HCT116 (cell line): ENCODE measurements around the gene NELL1. TPM values are rescaled to one million over a fixed set of nuclear protein-coding genes. Genes with fewer than 3 reads are reported as not detected.

ENCODE experiments used
- ATAC-seq: fragments of 200-7000 bp; cut with Tn5 transposase; 2 replicates; pipeline ENCODE4 v1.9.1; 2020; ENCODE audit warnings: mild to moderate bottlenecking, moderate library complexity
- BruUV-seq: library from RNA; stranded (reverse); fragments of 400-500 nt; replicated peaks from 2 replicates; lab custom pipeline; 2021; lab: Mats Ljungman, UMichigan
- CTCF ChIA-PET: fragments of 300-600 bp; sonication (Branson Sonifier 250); formaldehyde crosslinking; loops from one replicate; lab custom pipeline; 2021; ENCODE audit warnings: antibody characterized with exemption; lab: Charles Lee
- POLR2A ChIA-PET: fragments of 300-600, 350-600 bp; sonication (Branson Sonifier 250); formaldehyde crosslinking; loops from one replicate; lab custom pipeline; 2021; ENCODE audit warnings: antibody characterized with exemption; lab: Charles Lee
- RAD21 ChIA-PET, 2 experiments: fragments of 300-600 bp; sonication (Branson Sonifier 250); formaldehyde crosslinking; loops; one replicate each; lab custom pipeline; 2023; ENCODE audit warnings: low total read pairs in 2 of 2; ENCODE audit not compliant: uncharacterized antibody in 2 of 2, unreplicated experiment in 2 of 2, low non-redundant PET in 1 of 2; lab: Charles Lee
- DNase-seq: peaks from one replicate; pipeline ENCODE4 v3.0.0-alpha.2; 2010; ENCODE audit warnings: low read depth, low spot score
- H2AFZ ChIP-seq: fragments of 200-600 bp; shearing (Covaris generic), sonication (generic); 2 replicates; pipeline ENCODE4 v1.6.1; 2017; ENCODE audit warnings: low read depth, mixed run types, mixed read lengths, antibody characterized with exemption, low read length; ENCODE audit not compliant: poor library complexity, severe bottlenecking
- H3K27ac ChIP-seq: 2 replicates; pipeline ENCODE4 v1.5.1; 2012; ENCODE audit warnings: low read depth, low read length
- H3K27me3 ChIP-seq: fragments of 200-600 bp; sonication (generic); 2 replicates; pipeline ENCODE4 v1.6.1; 2016; ENCODE audit warnings: mixed run types, low read length, mixed read lengths; ENCODE audit not compliant: insufficient read depth
- H3K36me3 ChIP-seq, 2 experiments: fragments of 200-500 bp in 1 of 2; fragments of 200-600 bp in 1 of 2; sonication (Bioruptor generic) in 1 of 2; sonication (generic) in 1 of 2; 2 replicates each; pipeline versions ENCODE4 v1.5.1 to v1.6.1; 2014 to 2016; ENCODE audit warnings: low read length in 2 of 2, inconsistent platforms in 1 of 2, mixed read lengths in 1 of 2, mixed run types in 1 of 2; ENCODE audit not compliant: insufficient read depth in 2 of 2, control insufficient read depth in 1 of 2
- H3K4me1 ChIP-seq, 2 experiments: fragments of 200-600 bp in 1 of 2; sonication (generic) in 1 of 2; 2 replicates each; pipeline versions ENCODE4 v1.5.1 to v1.6.1; 2012 to 2017; ENCODE audit warnings: low read length in 2 of 2, inconsistent platforms in 1 of 2, mild to moderate bottlenecking in 1 of 2, mixed read lengths in 1 of 2, mixed run types in 1 of 2, moderate library complexity in 1 of 2; ENCODE audit not compliant: insufficient read depth in 2 of 2, control insufficient read depth in 1 of 2
- H3K4me2 ChIP-seq: fragments of 200-600 bp; sonication (generic); 2 replicates; pipeline ENCODE4 v1.6.1; 2017; ENCODE audit warnings: mixed run types, low read length, mixed read lengths
- H3K4me3 ChIP-seq, 2 experiments: fragments of 200-600 bp in 1 of 2; sonication (generic) in 1 of 2; replicated peaks in 1 of 2; 2 replicates each; pipeline ENCODE4 v1.5.1; 2011 to 2016; ENCODE audit warnings: low read length in 2 of 2, control low read depth in 1 of 2, low read depth in 1 of 2, mild to moderate bottlenecking in 1 of 2, mixed read lengths in 1 of 2, mixed run types in 1 of 2
- H3K79me2 ChIP-seq: fragments of 200-600 bp; sonication (generic); 2 replicates; pipeline ENCODE4 v1.6.1; 2017; ENCODE audit warnings: mild to moderate bottlenecking, mixed run types, low read length, moderate library complexity, mixed read lengths; ENCODE audit not compliant: insufficient read depth
- H3K9ac ChIP-seq: fragments of 200-600 bp; sonication (generic); 2 replicates; pipeline ENCODE4 v1.6.1; 2016; ENCODE audit warnings: low read length, mixed read lengths
- H3K9me2 ChIP-seq: fragments of 200-600 bp; sonication (generic), shearing (Covaris generic); 2 replicates; pipeline ENCODE4 v1.6.1; 2017; ENCODE audit warnings: mixed run types, mild to moderate bottlenecking, moderate library complexity; ENCODE audit not compliant: insufficient read depth
- H3K9me3 ChIP-seq, 2 experiments: fragments of 200-500 bp in 1 of 2; fragments of 200-600 bp in 1 of 2; sonication (Bioruptor generic) in 1 of 2; sonication (generic) in 1 of 2; 2 replicates each; pipeline ENCODE4 v1.6.1; 2014 to 2017; ENCODE audit warnings: low read length in 2 of 2, mixed read lengths in 2 of 2, inconsistent platforms in 1 of 2, low read depth in 1 of 2, mild to moderate bottlenecking in 1 of 2, mixed run types in 1 of 2, moderate library complexity in 1 of 2; ENCODE audit not compliant: control insufficient read depth in 1 of 2, insufficient read depth in 1 of 2
- H4K20me1 ChIP-seq: fragments of 200-600 bp; sonication (generic), shearing (Covaris generic); 2 replicates; pipeline ENCODE4 v1.6.1; 2017; ENCODE audit warnings: mixed run types, mild to moderate bottlenecking, moderate library complexity; ENCODE audit not compliant: insufficient read depth
- CBX3 ChIP-seq: IDR thresholded peaks from 2 replicates; pipeline ENCODE4 v1.6.1; 2012; ENCODE audit warnings: low read depth
- EGR1 ChIP-seq: IDR thresholded peaks from 2 replicates; pipeline ENCODE4 v1.6.1; 2012; ENCODE audit warnings: low read depth
- ELF1 ChIP-seq: IDR thresholded peaks from 2 replicates; pipeline ENCODE4 v1.6.1; 2012; ENCODE audit warnings: low read depth, borderline replicate concordance
- EZH2 ChIP-seq: fragments of 200-600 bp; sonication (generic); IDR thresholded peaks from 2 replicates; pipeline ENCODE4 v1.6.1; 2017; ENCODE audit warnings: antibody characterized with exemption, mixed run types
- EZH2phosphoT487 ChIP-seq: fragments of 200-600 bp; IDR thresholded peaks from 2 replicates; pipeline ENCODE4 v1.6.1; 2018; ENCODE audit warnings: antibody characterized with exemption, borderline replicate concordance
- FOSL1 ChIP-seq: IDR thresholded peaks from 2 replicates; pipeline ENCODE4 v1.6.1; 2012; ENCODE audit warnings: low read depth
- JUND ChIP-seq: IDR thresholded peaks from 2 replicates; pipeline ENCODE4 v1.6.1; 2012
- POLR2AphosphoS5 ChIP-seq: IDR thresholded peaks from 2 replicates; pipeline ENCODE4 v1.6.1; 2011; ENCODE audit warnings: mild to moderate bottlenecking, low read depth, low read length, moderate library complexity
- RAD21 ChIP-seq: IDR thresholded peaks from 2 replicates; pipeline ENCODE4 v1.6.1; 2012; ENCODE audit warnings: low read depth, mild to moderate bottlenecking
- SP1 ChIP-seq: IDR thresholded peaks from 2 replicates; pipeline ENCODE4 v1.6.1; 2012; ENCODE audit warnings: low read depth
- SRF ChIP-seq: IDR thresholded peaks from 2 replicates; pipeline ENCODE4 v1.6.1; 2012; ENCODE audit warnings: low read depth
- TCF7L2 ChIP-seq: IDR thresholded peaks from 2 replicates; pipeline ENCODE4 v1.7.0; 2011; ENCODE audit warnings: borderline replicate concordance, inconsistent platforms; ENCODE audit not compliant: insufficient read depth, insufficient read length; ENCODE audit errors: extremely low read depth
- YY1 ChIP-seq: IDR thresholded peaks from 2 replicates; pipeline ENCODE4 v1.6.1; 2011; ENCODE audit warnings: low read length, low read depth, moderate library complexity, mild to moderate bottlenecking; ENCODE audit not compliant: insufficient replicate concordance; ENCODE audit errors: extremely low read depth
- ZNF274 ChIP-seq: fragments of 200-500 bp; sonication (Bioruptor generic); IDR thresholded peaks from 2 replicates; pipeline ENCODE4 v1.6.1; 2014; ENCODE audit warnings: mild to moderate bottlenecking, low read depth, low read length, inconsistent platforms
- intact Hi-C: fragments of 100-400 bp; cut with micrococcal nuclease; formaldehyde crosslinking; loops from 2 replicates; pipeline ENCODE4 v1.10.0; 2022
- total RNA-seq: library from RNA; stranded (reverse); gene quantifications from one replicate; pipeline ENCODE4 v1.2.1, GENCODE V29; 2021; ENCODE audit not compliant: unreplicated experiment
- TF ChIP-seq, protein P1 (sequence below): IDR thresholded peaks from 2 replicates; pipeline ENCODE4 v1.6.1; 2012
- TF ChIP-seq, protein P2 (sequence below): IDR thresholded peaks from 2 replicates; pipeline ENCODE4 v1.6.1; 2012
- TF ChIP-seq, protein P3 (sequence below): IDR thresholded peaks from 2 replicates; pipeline ENCODE4 v1.6.1; 2012; ENCODE audit warnings: low read depth

Gene NELL1
- total RNA-seq, 1 experiment from 2014 or later, result not detected

DNA sequence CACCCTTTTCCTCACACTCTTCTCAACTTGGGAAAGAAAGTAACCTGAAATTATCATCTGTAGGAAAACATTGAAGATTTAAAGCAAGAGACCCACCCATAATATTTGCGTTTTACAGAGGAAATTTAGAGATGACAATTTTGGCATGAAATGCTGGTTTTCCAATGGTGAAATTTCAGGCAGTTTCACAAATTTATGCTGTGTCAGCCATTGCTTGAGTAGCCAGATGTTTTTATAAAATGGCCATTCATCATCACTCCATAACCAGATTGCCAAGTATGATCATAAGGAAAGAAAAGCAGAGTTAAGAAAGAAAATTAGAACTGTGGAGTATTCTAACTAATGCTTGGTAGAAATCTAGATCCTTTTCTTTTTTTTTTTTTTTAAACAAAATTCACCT lies 732.9 kb downstream of the NELL1 start (continued):
- TF ChIP-seq EZH2phosphoT487 (no peak), EZH2 (no peak), RAD21 (no peak), FOSL1 (no peak), YY1 (no peak), ELF1 (no peak)
- TF ChIP-seq, protein P1, sequence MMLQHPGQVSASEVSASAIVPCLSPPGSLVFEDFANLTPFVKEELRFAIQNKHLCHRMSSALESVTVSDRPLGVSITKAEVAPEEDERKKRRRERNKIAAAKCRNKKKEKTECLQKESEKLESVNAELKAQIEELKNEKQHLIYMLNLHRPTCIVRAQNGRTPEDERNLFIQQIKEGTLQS, result no peak
- TF ChIP-seq, all 23 proteins: peak for 0

DNA sequence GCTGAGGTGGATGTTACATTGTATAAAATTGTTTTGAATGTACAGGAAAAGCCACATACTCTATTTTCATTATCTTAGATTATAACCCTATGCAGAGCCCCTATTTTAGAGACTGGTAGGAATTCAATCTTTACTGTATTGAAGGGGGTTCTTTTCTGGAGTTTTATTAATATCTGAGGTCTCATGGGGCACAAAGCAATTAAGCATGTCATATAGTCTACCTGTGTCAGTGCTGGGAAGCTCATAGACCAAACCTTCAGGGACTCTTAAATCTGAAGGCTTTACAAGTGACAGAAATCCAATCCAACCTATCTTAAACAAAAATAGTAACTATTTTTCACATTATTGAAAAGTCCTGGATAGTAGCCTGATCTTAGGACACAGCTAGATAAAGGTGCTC lies 733.7 kb downstream of the NELL1 start:
- TF ChIP-seq TCF7L2, result no peak
- TF ChIP-seq EZH2phosphoT487, result no peak
- TF ChIP-seq CBX3, result no peak
- TF ChIP-seq SRF, result no peak
- TF ChIP-seq SP1, result no peak
- no peak for TF ChIP-seq JUND
- TF ChIP-seq ZNF274, result no peak
- TF ChIP-seq FOSL1, result no peak
- TF ChIP-seq, protein P2, sequence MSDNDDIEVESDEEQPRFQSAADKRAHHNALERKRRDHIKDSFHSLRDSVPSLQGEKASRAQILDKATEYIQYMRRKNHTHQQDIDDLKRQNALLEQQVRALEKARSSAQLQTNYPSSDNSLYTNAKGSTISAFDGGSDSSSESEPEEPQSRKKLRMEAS, result no peak
- TF ChIP-seq, protein P3, sequence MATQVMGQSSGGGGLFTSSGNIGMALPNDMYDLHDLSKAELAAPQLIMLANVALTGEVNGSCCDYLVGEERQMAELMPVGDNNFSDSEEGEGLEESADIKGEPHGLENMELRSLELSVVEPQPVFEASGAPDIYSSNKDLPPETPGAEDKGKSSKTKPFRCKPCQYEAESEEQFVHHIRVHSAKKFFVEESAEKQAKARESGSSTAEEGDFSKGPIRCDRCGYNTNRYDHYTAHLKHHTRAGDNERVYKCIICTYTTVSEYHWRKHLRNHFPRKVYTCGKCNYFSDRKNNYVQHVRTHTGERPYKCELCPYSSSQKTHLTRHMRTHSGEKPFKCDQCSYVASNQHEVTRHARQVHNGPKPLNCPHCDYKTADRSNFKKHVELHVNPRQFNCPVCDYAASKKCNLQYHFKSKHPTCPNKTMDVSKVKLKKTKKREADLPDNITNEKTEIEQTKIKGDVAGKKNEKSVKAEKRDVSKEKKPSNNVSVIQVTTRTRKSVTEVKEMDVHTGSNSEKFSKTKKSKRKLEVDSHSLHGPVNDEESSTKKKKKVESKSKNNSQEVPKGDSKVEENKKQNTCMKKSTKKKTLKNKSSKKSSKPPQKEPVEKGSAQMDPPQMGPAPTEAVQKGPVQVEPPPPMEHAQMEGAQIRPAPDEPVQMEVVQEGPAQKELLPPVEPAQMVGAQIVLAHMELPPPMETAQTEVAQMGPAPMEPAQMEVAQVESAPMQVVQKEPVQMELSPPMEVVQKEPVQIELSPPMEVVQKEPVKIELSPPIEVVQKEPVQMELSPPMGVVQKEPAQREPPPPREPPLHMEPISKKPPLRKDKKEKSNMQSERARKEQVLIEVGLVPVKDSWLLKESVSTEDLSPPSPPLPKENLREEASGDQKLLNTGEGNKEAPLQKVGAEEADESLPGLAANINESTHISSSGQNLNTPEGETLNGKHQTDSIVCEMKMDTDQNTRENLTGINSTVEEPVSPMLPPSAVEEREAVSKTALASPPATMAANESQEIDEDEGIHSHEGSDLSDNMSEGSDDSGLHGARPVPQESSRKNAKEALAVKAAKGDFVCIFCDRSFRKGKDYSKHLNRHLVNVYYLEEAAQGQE, result no peak
- no peak for TF ChIP-seq POLR2AphosphoS5
- TF ChIP-seq EGR1, result no peak
- Histone ChIP-seq H3K79me2 (no peaks in the 10 kb centered on the region), H3K4me1 (no peaks in the 10 kb centered on the region), H3K4me2 (no peak overlapping the region), H3K27ac (no peak overlapping the region), H3K4me3 (no peak overlapping the region), H3K9ac (no peak overlapping the region), H3K27me3 (no peaks in the 10 kb centered on the region), H3K9me3 (peaks cover 6 to 42% of the 10 kb centered on the region in 2 experiments; a peak in 2 of 4 replicates), H3K9me2 (no peaks in the 10 kb centered on the region), H2AFZ (no peak overlapping the region), H4K20me1 (no peaks in the 10 kb centered on the region), H3K36me3 (no peaks in the 10 kb centered on the region)
- DNase-seq (no peak), ATAC-seq (no peak)
- ChIA-PET CTCF (no interaction called here), POLR2A (no interaction called here), RAD21 (no interaction called here)
- no TSS peak for BruUV-seq
- intact Hi-C loops, result no loop called here
